Measurements from ENCODE around the gene IGHMBP2.

- no peak for TF ChIP-seq POLR2A (IDR thresholded peaks at IDR 0.05)
- TF ChIP-seq, protein P1, sequence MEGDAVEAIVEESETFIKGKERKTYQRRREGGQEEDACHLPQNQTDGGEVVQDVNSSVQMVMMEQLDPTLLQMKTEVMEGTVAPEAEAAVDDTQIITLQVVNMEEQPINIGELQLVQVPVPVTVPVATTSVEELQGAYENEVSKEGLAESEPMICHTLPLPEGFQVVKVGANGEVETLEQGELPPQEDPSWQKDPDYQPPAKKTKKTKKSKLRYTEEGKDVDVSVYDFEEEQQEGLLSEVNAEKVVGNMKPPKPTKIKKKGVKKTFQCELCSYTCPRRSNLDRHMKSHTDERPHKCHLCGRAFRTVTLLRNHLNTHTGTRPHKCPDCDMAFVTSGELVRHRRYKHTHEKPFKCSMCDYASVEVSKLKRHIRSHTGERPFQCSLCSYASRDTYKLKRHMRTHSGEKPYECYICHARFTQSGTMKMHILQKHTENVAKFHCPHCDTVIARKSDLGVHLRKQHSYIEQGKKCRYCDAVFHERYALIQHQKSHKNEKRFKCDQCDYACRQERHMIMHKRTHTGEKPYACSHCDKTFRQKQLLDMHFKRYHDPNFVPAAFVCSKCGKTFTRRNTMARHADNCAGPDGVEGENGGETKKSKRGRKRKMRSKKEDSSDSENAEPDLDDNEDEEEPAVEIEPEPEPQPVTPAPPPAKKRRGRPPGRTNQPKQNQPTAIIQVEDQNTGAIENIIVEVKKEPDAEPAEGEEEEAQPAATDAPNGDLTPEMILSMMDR (IDR thresholded peaks at IDR 0.05), result no peak
- no peak for TF ChIP-seq EP300 (IDR thresholded peaks at IDR 0.05; ENCODE audit: low read depth)
Observed at GRCh38 chr11:68863553-68864265, 40.0 kb upstream of the IGHMBP2 start.
